GM21423 (cell line): Measurements from ENCODE around the gene FSTL5.

Experiments
- ATAC-seq: cut with Tn5 transposase; IDR thresholded peaks from one replicate; pipeline ENCODE4 v1.9.1; 2021; ENCODE audit warnings: mild to moderate bottlenecking, moderate library complexity; ENCODE audit not compliant: unreplicated experiment

FSTL5 gene

GRCh38 chr4:161345741-161346140, 818.1 kb downstream of the FSTL5 start:
- ATAC-seq = no peak

- ATAC-seq = no peak
These were observed 820.2 kb downstream of the FSTL5 start for GRCh38 chr4:161343569-161343950.

GRCh38 chr4:161342881-161343568, 820.8 kb downstream of the FSTL5 start:
- no peak for ATAC-seq

GRCh38 chr4:161336621-161337020, 827.2 kb downstream of the FSTL5 start:
- ATAC-seq = no peak

GRCh38 chr4:161336016-161336530, 827.7 kb downstream of the FSTL5 start:
- ATAC-seq = no peak
